HG03108 (cell line): ENCODE measurements around the gene ZNF182.
"Not testable (repeated sequence)": the region's sequence is repeated elsewhere in the genome, so short reads cannot be mapped to it uniquely, and the experiment has no call there.

Experiments used
- ATAC-seq: cut with Tn5 transposase; IDR thresholded peaks from one replicate; pipeline ENCODE4 v1.9.1; 2021; ENCODE audit warnings: moderate library complexity; ENCODE audit not compliant: unreplicated experiment

The ZNF182 gene

GRCh38 chrX:48002319-48002718 lies 1.5 kb downstream of the ZNF182 start:
- ATAC-seq, result no peak

GRCh38 chrX:48001260-48001659 lies 2.5 kb downstream of the ZNF182 start:
- no peak for ATAC-seq

- no peak for ATAC-seq
Observed at GRCh38 chrX:47992669-47993068, 11.1 kb downstream of the ZNF182 start.

DNA sequence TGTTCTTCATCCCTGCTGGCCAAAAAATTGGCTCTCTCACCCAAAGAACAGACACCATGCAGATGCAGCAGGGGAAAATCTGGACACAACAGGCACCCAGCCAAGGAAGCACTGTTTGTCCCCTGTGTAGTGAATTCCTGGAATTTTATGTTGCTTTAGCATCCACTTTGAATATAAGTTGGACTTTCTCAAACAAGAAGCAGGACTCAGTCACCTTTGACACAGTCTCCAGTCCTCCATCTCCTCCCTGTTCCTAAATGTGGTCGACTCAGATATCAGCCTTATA lies 11.8 kb downstream of the ZNF182 start:
- no peak for ATAC-seq

DNA sequence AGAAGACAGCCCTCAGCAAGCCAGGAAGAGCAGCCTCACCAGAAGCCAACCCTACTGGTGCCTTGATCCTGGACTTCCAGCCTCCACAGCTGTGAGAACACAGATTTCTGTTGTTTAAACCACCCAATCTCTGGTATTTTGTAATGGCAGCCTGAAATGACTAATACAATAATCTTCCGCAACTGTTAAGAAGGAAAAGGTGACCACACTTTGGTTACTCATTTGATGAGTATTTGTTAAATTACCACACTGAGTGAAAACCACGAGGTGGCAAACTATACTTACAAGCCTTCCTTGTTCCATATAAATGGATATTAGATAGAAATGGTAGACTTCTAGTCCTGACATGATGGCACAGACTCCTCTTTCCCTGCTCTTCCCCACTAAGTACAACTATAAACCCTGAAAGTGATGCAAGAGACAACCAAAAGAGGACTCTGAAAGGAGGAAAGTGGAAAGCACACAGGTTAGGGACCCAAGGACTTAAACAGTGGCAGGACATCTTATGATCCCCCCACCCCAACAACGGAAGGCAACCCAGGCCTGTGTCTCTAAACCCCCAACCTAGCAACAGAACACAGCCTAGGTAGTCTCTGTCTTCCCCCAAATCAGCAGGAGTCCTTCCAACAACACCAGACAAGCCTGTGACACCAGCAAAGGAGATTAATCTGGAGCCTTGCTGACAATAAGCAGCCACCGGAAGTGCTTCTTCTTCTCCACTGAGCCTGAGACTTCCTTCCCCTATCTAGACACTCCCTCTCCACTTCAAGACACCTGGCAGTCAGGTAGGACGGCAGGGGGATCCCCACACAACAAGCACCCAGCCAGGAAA lies 12.3 kb downstream of the ZNF182 start:
- ATAC-seq, result no peak

- no peak for ATAC-seq
Observed at GRCh38 chrX:47976254-47977151, 27.3 kb downstream of the ZNF182 start.

DNA sequence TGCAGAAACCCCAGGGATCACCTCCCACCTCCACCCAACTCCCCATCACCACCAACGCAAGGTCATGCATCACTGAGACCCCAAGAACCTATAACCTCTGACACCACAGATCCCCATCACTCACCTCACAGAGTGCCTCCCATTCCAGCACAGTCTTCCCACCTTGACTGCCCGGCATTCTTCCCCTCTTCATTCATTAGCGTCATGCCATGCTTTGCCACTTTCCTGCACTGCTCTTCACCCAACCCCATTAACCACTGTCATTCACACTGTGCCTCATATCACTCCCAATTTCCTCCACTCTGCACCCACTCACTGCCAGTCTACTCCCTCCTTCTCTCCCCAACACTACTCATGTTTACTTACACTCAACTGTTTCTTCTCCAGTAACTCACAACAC lies 30.6 kb downstream of the ZNF182 start:
- no peak for ATAC-seq

DNA sequence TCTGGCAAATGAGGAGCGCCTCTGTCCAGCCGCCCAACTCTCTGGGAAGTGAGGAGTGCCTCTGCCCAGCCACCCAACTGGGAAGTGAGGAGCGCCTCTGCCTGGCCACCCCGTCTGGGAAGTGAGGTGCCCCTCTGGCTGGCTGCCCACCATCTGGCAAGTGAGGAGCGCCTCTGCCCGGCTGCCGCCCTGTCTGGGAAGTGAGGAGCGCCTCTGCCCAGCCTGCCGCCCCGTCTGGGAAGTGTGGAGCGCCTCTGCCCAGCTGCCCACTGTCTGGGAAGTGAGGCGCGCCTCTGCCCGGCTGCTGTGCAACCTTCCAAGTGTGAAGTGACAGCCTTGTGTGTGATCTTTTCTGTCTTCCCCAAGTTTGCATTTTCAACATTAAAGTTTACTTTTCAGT lies 38.3 kb downstream of the ZNF182 start:
- ATAC-seq, result not testable (repeated sequence)

DNA sequence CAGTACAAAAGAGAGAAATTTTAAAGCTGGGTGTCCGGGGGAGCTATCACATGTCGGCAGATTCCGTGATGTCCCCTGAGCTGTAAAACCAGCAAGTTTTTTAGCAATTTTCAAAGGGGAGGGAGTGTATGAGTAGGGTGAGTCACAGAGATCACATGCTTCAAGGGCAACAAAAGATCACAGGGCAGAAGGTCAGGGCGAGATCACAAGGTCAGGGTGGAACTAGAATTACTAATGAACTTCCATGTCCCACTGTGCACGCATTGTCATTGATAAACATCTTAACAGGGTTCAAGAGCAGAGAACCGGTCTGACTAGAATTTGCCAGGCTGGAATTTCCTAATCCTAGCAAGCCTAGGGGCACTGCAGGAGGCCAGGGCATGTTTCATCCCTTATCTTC lies 42.0 kb downstream of the ZNF182 start:
- not testable (repeated sequence) for ATAC-seq

- no peak for ATAC-seq
Observed at GRCh38 chrX:47960406-47960805, 43.4 kb downstream of the ZNF182 start.

GRCh38 chrX:47958761-47959342 lies 44.9 kb downstream of the ZNF182 start:
- ATAC-seq, result no peak

GRCh38 chrX:47958206-47958605 lies 45.6 kb downstream of the ZNF182 start:
- ATAC-seq, result not testable (repeated sequence)

- ATAC-seq, result no peak
Observed at GRCh38 chrX:47956016-47956415, 47.8 kb downstream of the ZNF182 start.

DNA sequence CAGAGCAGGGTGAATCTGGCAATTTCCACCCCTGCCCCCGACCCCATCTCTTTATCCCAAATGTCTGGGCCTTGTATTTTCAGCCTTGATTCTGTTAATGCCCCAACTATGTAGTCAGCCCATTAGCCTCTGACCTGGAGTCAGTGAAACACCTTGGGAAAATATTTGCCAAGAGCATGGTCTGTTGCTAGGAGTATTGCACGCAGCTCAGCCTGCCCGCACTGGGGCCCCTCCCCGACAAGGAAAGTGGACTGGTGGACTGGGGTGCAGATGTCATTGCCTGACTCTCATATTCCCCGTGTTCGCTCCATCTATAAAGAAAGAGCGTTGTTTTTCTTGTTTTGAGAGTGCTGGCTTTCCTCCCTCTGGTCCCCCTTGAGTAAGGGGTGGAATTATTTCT lies 48.5 kb downstream of the ZNF182 start:
- not testable (repeated sequence) for ATAC-seq

- ATAC-seq, result no peak
Observed at GRCh38 chrX:47941423-47941822, 62.4 kb downstream of the ZNF182 start.

- ATAC-seq, result no peak
Observed at GRCh38 chrX:47940448-47940847, 63.3 kb downstream of the ZNF182 start.

- ATAC-seq, result no peak
Observed at GRCh38 chrX:47936940-47937317, 66.9 kb downstream of the ZNF182 start.

GRCh38 chrX:47936224-47936939 lies 67.4 kb downstream of the ZNF182 start:
- no peak for ATAC-seq

DNA sequence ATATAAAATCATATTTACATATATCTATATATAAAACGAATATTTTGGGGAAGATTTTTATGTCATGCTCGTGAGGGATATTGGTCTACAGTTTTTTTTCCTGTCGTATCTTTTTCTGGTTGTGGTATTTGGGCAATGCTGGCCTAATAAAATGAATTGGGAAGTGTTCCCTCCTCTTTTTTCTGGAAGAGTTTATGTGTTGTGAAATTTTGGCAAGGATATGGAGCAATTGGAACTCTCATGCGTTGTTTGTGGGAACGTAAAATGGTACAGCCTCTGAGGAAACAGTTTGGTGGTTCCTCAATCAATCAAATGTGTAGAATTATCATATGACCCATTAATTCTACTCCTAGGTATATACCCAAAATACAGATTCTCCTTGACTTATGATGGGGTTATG lies 69.8 kb downstream of the ZNF182 start:
- ATAC-seq, result no peak

- not testable (repeated sequence) for ATAC-seq
Observed at GRCh38 chrX:47931970-47932369, 71.8 kb downstream of the ZNF182 start.

DNA sequence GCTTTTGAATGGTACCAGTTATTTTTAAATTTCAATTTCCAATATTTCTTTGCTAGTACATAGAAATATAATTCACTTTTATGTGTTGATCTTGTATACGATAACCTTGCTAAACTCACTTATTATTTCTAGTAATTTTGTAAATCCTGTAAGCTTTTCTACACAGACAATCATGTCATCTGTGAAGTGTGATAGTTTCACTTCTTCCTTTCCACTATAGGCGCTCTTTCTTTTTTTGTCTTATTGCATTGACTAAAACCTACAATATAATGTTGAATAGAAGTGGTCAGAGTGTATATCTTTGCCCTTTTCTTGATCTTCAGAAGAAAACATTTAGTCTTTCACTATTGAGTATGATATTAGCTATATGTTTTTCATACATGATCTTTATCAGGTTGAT lies 76.6 kb downstream of the ZNF182 start:
- no peak for ATAC-seq
